ENCODE results near the gene FLVCR2. TPM values are rescaled to one million over a fixed set of nuclear protein-coding genes. Genes with fewer than 3 reads are reported as not detected.

Gene FLVCR2
- total RNA-seq, 1 donor from 2014 or later = 3.7 TPM

DNA sequence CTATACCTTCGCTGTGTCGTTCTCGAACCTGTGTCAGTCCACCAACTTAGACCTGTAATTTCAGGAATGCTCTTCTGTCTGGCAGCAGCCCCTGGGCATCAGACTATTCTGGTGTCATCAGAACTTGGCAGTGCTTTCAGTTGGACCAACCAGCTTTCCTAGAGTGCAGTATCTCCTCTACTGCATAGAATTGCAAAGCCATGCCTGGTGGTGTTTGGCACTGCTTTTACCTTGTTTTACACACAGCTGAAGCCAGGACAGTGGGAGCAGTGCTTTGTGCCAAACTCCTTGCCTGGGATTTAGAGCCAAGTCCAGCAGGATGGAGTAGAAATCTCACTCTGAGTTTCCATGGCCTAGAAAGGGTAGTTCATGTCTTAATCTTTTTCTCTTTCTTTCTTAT is 1.5 kb downstream of the FLVCR2 start:
- TF ChIP-seq, protein P1, sequence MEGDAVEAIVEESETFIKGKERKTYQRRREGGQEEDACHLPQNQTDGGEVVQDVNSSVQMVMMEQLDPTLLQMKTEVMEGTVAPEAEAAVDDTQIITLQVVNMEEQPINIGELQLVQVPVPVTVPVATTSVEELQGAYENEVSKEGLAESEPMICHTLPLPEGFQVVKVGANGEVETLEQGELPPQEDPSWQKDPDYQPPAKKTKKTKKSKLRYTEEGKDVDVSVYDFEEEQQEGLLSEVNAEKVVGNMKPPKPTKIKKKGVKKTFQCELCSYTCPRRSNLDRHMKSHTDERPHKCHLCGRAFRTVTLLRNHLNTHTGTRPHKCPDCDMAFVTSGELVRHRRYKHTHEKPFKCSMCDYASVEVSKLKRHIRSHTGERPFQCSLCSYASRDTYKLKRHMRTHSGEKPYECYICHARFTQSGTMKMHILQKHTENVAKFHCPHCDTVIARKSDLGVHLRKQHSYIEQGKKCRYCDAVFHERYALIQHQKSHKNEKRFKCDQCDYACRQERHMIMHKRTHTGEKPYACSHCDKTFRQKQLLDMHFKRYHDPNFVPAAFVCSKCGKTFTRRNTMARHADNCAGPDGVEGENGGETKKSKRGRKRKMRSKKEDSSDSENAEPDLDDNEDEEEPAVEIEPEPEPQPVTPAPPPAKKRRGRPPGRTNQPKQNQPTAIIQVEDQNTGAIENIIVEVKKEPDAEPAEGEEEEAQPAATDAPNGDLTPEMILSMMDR (IDR thresholded peaks at IDR 0.05) = no peak
- TF ChIP-seq POLR2A (IDR thresholded peaks at IDR 0.05) (no peak), POLR2AphosphoS5 (IDR thresholded peaks at IDR 0.05; ENCODE audit: insufficient read depth in 1 of 2, low read depth in 1 of 2) (no peak)
- Histone ChIP-seq H3K27ac (no peak overlapping the region), H3K36me3 (no peaks in the 10 kb centered on the region), H3K9me3 (no peaks in the 10 kb centered on the region), H3K27me3 (no peaks in the 10 kb centered on the region), H3K4me1 (peaks cover 28% of the 10 kb centered on the region), H3K4me3 (peak overlapping the region; percentile 6 to 60)
- intact Hi-C loops (cut with DNase I) = loop anchor here (5.0 kb wide), 1 partner anchor 72 kb away; no protein-coding TSS in a partner anchor
- no peak for DNase-seq (ENCODE audit: extremely low spot score in 2 of 2)

DNA sequence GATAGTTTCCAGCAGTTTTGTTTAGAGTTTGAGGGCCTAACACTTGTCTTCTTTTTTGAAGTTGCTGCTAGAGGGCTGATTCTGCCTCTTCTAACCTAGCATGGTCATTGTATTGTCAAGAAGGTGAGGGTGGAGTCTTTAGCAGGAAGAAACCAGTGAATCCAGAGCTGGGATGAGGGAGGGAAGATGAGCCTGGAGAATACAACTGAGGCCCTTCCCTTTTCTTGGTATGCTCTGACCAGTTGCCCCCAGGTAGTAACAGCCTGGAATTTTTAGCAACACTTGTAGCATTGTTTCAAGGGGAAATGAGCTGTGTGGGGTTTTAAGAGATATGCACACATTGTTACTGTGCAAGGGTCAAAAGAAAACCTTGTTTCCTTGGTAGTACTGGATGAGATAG is 9.0 kb downstream of the FLVCR2 start:
- H3K36me3 ChIP-seq = no peaks in the 10 kb centered on the region
- no peak for DNase-seq (ENCODE audit: extremely low spot score in 2 of 2)
- no peak overlapping the region for H3K4me3 ChIP-seq
- no peaks in the 10 kb centered on the region for H3K27me3 ChIP-seq
- intact Hi-C loops (cut with DNase I) = no loop called here
- no peak for TF ChIP-seq POLR2AphosphoS5 (IDR thresholded peaks at IDR 0.05; ENCODE audit: insufficient read depth in 1 of 2, low read depth in 1 of 2)
- TF ChIP-seq, protein P1 (IDR thresholded peaks at IDR 0.05) = no peak
- no peak for TF ChIP-seq POLR2A (IDR thresholded peaks at IDR 0.05)
- H3K4me1 ChIP-seq = no peaks in the 10 kb centered on the region
- H3K27ac ChIP-seq = no peak overlapping the region
- H3K9me3 ChIP-seq = no peaks in the 10 kb centered on the region

DNA sequence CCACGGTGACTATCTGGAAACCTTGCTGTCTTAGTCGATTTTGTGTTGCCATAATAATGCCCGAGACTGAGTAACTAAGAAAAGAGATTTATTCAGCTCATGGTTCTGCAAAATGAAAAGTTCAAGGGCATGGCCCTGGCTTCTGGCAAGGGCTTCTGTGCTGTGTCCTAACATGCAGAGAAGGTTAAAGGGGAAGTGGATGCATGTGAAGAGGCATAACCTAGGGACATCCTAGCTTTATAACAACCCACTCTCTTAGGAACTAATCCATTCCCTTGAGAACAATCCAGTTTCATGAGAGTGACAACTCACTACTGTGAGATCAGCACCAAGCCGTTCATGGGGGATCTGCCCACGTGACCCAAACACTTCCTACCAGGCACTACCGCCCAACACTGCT is 11.5 kb downstream of the FLVCR2 start:
- no peak overlapping the region for H3K4me3 ChIP-seq
- H3K27me3 ChIP-seq = no peaks in the 10 kb centered on the region
- TF ChIP-seq, protein P1 (IDR thresholded peaks at IDR 0.05) = no peak
- TF ChIP-seq POLR2A (IDR thresholded peaks at IDR 0.05) = no peak
- TF ChIP-seq POLR2AphosphoS5 (IDR thresholded peaks at IDR 0.05; ENCODE audit: insufficient read depth in 1 of 2, low read depth in 1 of 2) = no peak
- intact Hi-C loops (cut with DNase I) = no loop called here
- no peak for DNase-seq (ENCODE audit: extremely low spot score in 2 of 2)
- H3K36me3 ChIP-seq = no peaks in the 10 kb centered on the region
- no peak overlapping the region for H3K27ac ChIP-seq
- no peaks in the 10 kb centered on the region for H3K4me1 ChIP-seq
- H3K9me3 ChIP-seq = no peaks in the 10 kb centered on the region

GRCh38 chr14:75591331-75591946 is 13.0 kb downstream of the FLVCR2 start:
- Histone ChIP-seq H3K27ac (no peak overlapping the region), H3K36me3 (no peaks in the 10 kb centered on the region), H3K4me1 (no peaks in the 10 kb centered on the region), H3K4me3 (no peak overlapping the region), H3K9me3 (no peaks in the 10 kb centered on the region), H3K27me3 (no peaks in the 10 kb centered on the region)
- DNase-seq (ENCODE audit: extremely low spot score in 2 of 2) = no peak
- intact Hi-C loops (cut with DNase I) = no loop called here
- no peak for TF ChIP-seq POLR2AphosphoS5 (IDR thresholded peaks at IDR 0.05; ENCODE audit: insufficient read depth in 1 of 2, low read depth in 1 of 2)
- no peak for TF ChIP-seq POLR2A (IDR thresholded peaks at IDR 0.05)
- TF ChIP-seq, protein P1 (IDR thresholded peaks at IDR 0.05) = no peak

DNA sequence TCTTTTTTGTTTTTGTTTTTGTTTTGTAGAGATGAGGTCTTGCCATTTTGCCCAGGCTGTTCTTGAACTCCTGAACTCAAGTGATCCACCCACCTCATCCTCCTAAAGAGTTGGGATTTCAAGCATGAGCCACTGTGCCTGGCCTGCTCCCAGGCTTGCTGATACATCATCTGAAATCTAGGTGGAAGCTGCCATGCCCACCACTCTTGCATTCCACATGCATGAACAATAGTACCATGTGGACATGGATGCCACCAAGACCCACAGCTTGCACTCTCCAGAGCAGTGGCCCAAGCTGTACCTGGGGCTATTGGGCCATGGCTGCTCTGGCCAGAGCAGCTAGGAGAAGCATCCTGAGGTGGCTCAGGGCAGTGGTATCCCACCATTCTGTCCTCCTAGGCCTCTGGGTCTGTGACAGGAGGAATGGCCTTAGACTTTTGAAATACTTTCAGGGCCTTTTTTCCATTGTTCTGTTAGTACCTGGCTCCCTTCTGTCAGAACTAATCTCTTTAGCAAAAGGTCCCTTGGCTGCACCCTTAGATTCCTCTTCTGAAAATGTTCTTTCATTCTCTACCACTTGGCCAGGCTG is 13.7 kb downstream of the FLVCR2 start:
- no peak overlapping the region for H3K4me3 ChIP-seq
- intact Hi-C loops (cut with DNase I) = no loop called here
- H3K36me3 ChIP-seq = no peaks in the 10 kb centered on the region
- DNase-seq (ENCODE audit: extremely low spot score in 2 of 2) = no peak
- H3K9me3 ChIP-seq = no peaks in the 10 kb centered on the region
- H3K4me1 ChIP-seq = no peaks in the 10 kb centered on the region
- TF ChIP-seq POLR2A (IDR thresholded peaks at IDR 0.05) = no peak
- TF ChIP-seq POLR2AphosphoS5 (IDR thresholded peaks at IDR 0.05; ENCODE audit: insufficient read depth in 1 of 2, low read depth in 1 of 2) = no peak
- TF ChIP-seq, protein P1 (IDR thresholded peaks at IDR 0.05) = no peak
- no peak overlapping the region for H3K27ac ChIP-seq
- H3K27me3 ChIP-seq = no peaks in the 10 kb centered on the region

Data from vagina (tissue), 2 donors.